Stimulated activated CD4-positive, alpha-beta T cell treated with anti-CD3 and anti-CD28 coated beads, Interleukin-1b, Interleukin-23, amount 100 ng/mL, for 1 hour (primary cell): Measurements from ENCODE around the gene PHC2.

Source experiments
- DNase-seq, 2 donors: peaks; one replicate each; pipeline ENCODE4 v3.0.0-alpha.2; 2020; ENCODE audit warnings: low read depth in 2 of 2

Gene PHC2

GRCh38 chr1:33369764-33370163 is 61.1 kb downstream of the PHC2 start:
- no peak for DNase-seq

GRCh38 chr1:33369081-33369480 is 61.8 kb downstream of the PHC2 start:
- no peak for DNase-seq

- no peak for DNase-seq
These were observed 62.5 kb downstream of the PHC2 start for GRCh38 chr1:33368431-33368830.

DNA sequence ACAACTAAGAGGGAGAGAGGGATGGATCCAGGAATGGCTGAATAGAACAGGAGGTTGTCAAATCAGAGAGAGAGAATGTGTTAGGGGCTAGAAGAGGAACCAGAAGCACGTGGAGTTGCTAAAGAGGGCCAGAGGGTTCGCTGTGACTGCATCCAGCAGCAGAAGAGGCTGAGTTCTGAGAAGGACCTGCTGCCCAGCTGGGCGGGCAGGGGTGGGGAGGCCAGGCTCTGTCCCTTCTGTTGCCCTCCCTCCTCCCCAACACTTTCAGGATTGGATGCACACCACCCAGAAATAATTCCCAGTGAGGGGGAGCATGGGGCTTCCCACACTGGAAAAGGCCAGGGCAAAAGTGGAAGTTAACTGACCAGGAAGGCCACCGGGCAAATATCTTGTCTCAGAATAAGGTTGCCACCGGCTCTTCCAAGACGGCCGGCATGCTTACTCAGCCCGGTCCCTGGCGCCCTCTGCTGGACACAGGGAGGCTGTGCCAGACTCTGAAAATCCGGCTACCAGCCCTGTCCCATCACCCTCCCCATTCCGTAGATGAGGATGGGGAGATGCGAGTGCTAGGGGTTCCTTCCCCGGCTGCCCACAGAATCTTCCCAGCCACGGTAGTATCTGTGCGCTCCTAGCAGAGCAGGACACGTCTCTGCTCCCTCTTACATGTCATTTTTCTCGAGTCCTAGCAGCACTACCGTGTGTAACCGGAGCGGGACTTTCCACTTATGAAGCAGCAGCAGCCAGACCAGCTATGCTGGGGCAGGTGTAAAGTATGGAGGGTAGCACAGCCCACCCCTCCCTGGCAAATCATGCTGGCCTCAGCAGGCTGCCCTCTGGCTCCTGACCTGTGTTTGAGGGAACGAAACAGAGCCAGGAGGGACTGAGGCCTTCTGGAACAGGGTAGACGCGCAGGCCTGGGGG is 63.1 kb downstream of the PHC2 start:
- DNase-seq = peak; percentile 70 to 75

- DNase-seq = no peak
These were observed 64.0 kb downstream of the PHC2 start for GRCh38 chr1:33366762-33367484.

DNA sequence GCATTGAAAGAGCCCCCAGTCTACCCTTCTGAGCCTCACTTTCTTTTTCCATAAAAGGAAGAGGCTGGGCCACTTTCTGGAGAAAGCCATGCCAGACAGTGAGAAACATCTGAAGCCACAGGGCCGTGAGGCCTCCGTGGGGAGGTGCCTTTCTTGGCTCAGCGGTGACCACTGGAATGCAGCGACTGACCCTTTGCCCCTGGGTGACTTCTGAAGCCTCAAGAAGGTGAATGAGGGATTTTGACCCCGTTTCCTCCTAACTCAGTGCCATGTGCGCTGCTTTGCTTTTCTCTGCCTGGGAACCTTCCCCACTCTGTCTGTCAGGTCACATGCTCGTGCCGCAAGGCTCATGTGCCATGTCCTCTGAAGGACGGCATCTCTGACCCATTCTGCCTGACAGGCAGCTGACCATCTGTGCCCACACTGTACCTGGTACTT is 65.3 kb downstream of the PHC2 start:
- DNase-seq = no peak

- no peak for DNase-seq
These were observed 66.4 kb downstream of the PHC2 start for GRCh38 chr1:33364565-33364918.

DNA sequence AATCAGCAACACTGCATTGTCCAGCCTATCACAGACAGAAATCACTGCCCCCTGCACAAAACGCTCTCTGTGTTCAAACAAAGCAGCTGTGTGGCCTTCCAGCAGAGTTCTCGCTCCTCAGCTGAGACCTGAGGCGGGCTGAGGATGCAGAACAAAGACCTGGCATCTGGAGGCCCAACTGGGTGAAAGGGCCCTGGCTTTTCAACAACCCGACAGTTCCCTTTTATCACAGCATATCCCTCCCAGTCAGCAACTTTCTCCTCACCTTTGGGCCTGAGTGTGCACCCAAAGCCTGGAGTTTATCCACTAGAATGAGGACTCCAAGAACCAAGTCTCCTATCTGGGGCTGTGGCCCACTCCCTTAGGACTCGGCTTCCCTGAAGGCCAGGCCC is 67.4 kb downstream of the PHC2 start:
- no peak for DNase-seq

- DNase-seq = no peak
These were observed 67.9 kb downstream of the PHC2 start for GRCh38 chr1:33363021-33363420.

- no peak for DNase-seq
These were observed 69.2 kb downstream of the PHC2 start for GRCh38 chr1:33361532-33362235.

- no peak for DNase-seq
These were observed 70.5 kb downstream of the PHC2 start for GRCh38 chr1:33360367-33360766.

- DNase-seq = no peak
These were observed 71.0 kb downstream of the PHC2 start for GRCh38 chr1:33359931-33360330.

DNA sequence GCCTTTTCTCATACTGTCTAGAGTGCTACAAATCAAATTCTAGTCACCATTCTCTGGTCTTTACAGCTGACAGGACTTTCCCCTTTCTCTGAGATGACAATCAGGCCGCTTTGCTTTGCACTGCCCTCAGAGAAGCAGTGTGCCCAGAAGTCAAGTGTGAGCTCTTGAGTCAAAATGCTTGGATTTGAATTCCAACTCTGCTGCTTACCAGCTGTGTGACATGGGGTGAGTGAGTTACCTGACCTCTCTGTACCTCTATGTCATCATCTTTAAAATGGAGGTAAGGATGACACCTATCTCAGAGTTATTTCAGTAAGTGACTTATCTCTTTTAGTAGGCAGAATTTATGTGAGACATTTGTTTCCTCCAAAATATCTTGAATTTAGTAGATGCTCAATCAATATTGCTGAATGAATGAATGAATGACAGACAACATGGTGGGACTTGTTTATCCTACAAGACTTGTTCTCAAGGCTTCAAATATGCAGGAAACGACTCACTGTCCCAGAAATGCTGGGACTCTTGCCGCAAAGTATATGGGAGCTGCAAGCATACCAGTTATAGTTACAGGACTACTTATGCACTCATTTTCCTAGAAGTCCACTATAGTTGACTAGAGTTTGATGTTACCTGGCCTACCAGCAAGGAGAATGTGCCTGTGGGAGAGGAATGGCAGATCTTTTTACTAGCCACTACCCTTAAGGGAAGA is 71.9 kb downstream of the PHC2 start:
- no peak for DNase-seq

DNA sequence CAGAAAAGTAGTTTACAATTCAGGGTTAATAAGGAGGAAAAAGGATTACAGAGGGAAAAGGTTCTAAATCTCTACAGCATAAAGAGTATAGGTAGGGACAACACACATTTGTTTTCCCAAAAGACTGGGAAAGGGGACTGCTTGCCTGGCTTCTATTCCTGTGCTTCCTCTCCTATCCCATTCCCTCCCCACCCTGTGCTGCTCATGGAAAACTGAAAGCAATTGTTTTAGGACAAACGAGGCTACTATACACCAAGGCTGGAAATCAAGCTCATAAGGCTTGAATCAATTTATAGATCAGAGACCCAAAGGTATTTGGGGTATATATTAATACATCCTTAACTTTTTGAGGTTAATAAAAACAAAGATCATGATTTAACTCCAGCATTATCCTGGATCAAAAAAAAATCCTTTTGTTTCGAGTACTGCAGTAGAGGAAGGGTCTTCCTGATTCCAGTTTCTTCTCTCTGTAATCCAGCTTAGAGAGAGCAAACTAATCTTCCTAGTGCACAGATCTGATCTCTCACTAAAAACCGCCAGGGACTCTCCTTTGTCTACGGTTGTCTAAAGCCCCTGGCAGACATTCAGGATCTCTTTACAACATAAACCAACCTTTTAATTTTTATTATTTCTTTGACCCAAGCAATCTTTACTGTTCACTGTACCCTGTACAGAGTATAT is 72.6 kb downstream of the PHC2 start:
- DNase-seq = no peak

- no peak for DNase-seq
These were observed 73.8 kb downstream of the PHC2 start for GRCh38 chr1:33357099-33357498.

- DNase-seq = no peak
These were observed 76.1 kb downstream of the PHC2 start for GRCh38 chr1:33354707-33355316.

- DNase-seq = no peak
These were observed 77.4 kb downstream of the PHC2 start for GRCh38 chr1:33353531-33353930.

DNA sequence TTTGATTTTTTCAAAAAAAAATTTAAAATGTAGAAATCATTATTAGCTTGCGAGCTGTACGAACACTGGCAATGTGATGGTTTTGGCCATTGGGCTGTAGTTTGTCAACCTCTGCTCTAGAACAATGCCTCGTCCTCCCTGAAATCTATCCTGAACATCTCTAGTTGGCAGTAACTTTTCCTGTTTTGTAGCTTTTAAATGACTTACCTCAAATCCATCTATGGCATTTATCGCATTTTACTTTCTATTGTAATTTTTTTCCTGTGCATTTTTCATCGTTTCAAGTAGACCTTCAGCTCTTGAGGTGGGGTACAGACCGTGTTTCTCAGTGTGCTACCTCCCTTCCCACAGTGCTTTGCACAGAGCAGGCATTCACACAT is 79.6 kb downstream of the PHC2 start:
- no peak for DNase-seq

GRCh38 chr1:33350611-33351280 is 80.1 kb downstream of the PHC2 start:
- DNase-seq = no peak
